HG03159 (cell line): ENCODE measurements around the gene ANKRD6.

ENCODE experiments used
- ATAC-seq: cut with Tn5 transposase; IDR thresholded peaks from one replicate; pipeline ENCODE4 v1.9.1; 2021; ENCODE audit warnings: mild to moderate bottlenecking, moderate library complexity; ENCODE audit not compliant: unreplicated experiment

Gene ANKRD6

DNA sequence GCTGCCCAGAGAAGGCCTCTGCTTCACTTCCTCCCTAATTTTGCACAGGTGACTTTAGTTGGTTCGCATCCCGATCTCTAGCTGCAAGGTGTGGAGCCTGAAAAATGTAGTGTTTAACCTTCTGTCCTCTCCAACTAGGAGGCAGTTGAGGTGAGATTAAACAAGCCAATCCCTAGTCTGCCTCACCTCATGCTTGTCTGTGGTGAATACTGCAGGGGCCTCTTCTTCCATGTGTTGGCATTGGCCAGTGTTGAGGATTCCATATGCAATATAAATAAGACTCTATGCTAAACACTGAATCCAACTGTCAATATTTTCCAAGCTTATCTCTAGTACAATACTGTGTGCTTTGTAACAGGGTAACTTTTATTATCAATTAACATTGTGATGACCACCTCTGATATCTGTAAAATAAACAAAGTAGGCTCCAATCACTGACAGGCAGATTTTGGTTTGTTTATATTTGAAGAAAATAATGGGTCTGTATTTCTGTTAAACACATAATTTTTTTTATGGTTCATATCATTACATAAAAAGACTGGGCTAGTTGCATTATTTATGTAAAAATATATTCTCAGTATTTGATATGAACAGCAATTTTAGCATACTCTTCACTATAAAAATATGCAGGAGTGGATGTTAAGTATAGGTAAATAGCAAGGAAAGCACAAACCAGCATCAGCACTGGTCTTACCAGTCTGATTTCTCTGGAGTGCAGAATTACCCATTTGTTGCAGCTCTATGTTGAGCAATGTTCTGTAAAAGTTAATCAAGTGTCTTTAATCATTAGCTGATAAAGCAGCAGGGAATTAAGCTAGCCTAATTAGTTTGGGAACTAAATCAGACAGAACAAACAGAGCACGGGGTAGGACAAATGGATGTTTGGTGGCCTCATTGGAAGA is 74.0 kb downstream of the ANKRD6 start:
- no peak for ATAC-seq

DNA sequence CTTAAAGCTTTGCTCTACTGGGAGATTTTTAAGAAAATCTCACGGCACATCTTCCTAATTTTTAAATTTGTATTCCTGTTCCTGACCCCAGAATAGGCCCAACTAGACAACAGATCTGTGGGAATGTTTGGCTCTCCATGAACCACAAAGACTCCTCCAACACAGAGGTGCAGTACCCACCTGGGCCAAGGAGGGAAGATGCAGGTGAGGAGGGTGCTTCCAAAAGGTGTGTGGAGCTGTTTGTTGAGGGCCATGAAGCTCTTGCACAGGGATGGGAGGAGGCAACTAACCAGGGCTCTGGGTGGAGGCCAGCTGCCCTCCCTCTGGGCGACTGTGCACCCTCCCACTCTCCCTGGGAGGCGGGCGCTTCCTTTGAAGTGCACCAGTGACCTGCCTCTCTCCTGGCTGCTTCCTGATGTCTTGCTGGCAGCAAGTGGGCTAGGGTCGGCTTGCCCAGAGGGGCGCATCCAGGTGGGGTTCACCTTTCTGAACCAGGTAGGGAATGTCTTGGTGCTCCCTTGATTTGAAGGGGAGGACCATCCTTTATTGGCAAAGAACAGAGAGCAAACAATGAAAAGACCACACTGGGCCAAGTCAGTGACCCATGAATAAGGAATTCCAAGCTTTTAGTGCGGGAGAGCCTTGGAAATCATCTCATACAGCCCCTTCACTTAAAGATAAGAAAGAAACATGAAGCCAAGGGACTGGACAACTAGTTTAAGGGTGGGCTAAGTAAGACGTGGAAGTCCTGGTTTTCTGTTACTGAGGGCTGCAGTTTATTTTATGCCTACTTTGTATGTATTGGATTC is 76.0 kb downstream of the ANKRD6 start:
- no peak for ATAC-seq

DNA sequence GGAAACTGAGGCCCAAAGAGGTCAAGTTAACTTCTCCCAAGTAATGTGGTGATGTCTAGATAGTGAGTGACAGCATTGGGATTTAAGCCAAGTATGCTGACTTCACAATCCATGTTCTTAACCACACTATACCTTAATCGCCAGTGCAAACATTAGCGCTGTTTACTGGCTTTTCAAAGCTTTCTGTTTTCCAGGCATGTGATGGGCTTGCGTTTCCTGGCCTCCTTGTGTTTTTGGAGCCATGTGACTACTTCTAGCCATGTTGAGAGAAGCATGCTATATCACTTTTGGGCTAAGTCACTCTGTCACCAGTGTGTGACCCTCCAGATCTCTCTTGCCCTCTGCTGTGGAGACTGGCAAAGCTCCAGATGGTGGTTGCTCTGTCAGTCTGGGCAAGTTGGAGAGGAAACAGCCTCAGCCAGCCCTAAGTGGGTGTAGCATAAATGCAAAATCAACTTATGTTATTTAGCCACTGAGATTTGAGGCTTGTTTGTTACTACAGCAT is 76.9 kb downstream of the ANKRD6 start:
- no peak for ATAC-seq

DNA sequence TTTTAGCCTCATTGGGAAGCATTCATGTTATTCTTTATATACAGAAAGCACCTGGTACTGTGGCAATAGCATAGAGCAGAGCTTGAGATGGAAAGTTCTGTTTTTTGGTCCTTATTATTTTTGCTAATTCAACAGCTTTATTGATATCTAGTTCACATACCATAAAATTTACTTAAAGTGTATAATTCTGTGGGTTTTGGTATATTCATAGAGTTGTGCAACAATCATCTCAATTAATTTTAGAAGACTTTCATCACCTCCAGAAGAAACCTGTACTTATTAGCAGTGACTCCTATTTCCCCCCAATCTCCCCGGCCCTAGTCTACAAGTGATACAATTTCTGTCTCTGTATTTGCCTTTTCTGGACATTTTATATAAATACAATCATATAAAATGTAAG is 77.4 kb downstream of the ANKRD6 start:
- no peak for ATAC-seq

DNA sequence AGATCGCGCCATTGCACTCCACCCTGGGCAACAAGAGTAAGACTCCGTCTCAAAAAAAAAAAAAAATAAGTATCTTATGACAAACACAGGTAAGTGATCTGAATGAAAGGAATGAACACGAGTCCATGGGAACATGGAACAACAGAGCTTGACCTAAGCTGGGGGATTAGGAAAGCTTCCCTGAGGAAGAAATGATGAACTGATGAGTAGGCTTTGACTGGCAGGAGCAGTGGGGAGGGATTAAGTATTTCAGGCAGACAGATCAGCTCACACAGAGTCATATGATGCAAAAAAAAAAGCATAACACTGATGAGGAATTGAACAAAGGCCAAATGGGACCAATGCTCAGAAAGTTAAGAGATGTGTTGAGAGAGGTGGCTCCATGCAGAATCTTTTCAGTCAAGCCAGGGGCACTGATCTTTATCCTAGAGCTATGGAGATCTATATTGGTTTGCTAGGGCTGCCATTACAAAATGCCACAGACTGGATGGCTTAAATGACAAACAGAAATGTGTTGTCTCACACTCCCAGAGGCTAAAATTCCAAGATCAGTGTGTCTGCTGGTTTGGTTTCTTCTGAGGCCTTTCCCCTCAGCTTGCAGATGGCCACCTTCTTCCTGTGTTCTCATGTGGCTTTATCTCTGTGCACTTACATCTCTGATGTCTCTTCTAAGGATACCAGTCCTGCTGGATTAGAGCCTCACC is 85.6 kb downstream of the ANKRD6 start:
- no peak for ATAC-seq

DNA sequence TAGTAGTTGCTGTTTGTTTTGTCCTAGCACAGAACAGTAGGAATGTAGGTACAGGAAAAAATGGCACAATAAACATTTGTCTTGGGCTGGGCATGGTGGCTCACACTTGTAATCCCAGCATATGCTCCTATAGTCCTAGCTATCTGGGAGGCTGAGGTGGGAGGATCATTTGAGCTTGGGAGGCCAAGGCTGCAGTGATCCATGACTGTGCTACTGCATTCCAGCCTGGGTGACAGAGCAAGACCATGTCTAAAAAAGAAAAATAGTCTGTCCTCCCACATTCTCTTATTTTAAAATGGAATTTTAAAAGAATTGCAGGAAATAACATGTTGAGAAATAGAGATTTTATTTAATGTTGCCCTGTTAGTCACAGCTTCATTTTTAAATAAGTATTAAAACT is 87.8 kb downstream of the ANKRD6 start:
- no peak for ATAC-seq

DNA sequence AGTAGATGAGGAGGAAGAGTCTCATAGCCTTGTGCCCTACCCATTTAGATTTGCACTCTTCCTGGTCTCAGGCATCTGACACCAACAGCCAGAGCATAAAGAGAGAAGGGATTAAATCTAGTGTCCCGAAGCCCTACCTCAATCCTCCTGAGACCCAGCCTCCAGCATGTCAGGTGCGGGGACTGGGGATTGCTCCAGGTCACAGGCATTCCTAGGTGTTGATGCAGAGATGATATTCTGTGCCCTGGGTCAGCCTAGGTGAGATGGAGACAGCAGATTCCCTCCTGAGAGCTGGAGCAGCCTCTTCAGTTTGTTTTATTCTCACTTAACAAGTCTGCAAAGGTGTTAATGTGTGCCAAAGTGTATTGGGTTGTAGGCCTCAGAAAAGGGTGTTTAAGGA is 89.8 kb downstream of the ANKRD6 start:
- no peak for ATAC-seq

DNA sequence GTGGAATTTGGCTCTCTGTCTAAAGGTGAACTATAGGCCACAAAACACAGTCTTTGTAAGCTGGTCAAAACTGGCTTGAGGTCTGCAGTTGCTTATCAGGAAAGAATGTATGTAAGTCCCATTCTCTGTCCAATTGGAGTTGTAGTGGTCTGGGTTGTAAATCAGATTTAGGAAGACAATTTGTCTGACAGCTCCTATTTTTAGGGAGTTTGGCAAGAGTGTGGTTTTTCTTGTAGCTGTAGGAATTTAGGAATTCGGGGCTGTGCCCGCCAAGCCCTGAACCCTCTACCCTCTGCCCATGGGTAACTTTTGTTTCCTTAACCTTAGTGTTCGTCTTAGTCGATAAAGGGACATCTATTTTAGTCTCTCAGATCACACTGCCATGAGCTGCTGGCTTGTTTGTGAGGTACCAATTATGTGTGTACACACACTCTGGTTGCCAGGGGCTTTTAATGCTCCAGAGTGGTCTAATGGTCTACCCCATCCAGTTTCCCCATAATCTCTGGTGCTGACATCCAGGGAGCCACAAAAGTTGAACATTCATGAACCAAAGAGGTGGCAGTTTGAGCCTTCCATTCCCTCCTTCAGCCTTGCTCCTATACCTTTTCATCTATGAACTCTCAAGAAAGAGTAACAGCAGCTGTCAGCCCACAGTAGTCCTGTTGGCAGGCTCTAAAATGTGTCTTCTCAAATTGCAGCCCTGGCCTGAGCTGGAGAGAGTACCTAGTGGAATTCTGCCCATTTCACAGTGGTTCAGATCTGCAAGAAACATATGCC is 93.0 kb downstream of the ANKRD6 start:
- no peak for ATAC-seq

DNA sequence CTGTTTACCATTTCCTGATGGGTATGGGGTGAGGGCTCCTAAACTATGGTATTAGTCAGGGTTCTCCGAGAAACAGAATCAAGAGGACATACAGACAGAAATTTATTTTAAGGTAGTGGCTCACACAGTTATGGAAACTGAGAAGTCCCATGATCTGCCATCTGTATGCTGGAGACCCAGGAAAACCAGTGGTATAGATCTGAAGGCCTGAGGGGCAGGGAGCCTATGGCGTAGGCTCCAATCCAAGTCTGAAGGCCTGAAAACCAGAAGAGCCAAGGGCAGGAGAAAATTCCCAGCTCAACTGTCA is 93.6 kb downstream of the ANKRD6 start:
- ATAC-seq, result no peak

DNA sequence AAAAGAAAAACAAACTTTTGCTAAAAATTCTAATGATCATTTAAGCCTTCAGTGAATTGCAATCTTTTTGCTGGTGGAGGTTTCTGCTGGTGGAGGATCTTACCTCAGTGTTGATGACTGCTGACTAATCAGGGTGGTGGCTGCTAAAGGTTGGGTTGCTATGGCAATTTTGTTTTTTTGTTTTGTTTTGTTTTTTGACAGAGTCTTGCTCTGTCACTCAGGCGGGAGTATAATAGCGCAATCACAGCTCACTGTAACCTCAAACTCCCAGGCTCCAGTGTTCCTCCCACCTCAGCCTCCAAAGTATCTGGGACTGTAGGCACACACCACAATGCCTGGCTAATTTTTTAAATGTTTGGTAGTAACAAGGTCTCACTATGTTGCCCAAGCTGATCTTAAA is 94.7 kb downstream of the ANKRD6 start:
- ATAC-seq, result no peak

DNA sequence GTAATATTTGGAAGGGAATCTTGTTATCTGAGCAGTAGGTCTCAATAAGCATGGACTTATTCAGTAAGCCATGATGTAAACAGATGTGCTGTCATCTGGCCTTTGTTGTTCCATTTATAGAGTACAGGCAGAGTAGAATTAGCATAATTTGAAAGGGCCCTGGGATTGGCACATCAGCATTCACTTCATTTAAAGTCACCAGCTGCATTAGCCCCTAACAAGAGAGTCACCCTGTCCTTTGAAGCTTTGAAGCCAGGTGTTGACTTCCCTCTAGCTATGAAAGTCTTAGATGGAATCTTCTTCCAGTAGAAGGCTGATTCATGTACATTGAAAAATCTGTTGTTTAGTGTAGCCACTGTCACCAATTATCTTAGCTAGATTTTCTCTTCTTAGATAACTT is 95.9 kb downstream of the ANKRD6 start:
- no peak for ATAC-seq

DNA sequence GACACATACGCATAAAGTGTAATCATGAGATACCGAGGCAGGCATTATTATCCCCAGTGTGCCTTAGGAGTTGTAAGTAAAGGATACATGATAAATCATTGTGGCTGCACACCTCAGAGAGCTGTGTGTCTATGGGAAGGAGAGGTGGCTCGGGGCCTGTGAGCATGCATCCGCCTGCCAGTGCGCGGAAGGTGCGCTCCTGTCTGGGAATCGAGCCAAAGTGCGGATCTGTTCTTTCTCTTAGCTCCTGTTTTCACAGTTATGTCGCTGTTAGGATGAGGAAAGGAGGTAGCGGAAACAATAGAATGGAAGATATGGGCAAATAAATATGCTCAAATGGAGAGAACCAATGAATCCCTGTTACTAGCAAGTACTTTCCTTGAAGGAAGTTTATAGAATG is 98.0 kb downstream of the ANKRD6 start:
- ATAC-seq, result no peak

DNA sequence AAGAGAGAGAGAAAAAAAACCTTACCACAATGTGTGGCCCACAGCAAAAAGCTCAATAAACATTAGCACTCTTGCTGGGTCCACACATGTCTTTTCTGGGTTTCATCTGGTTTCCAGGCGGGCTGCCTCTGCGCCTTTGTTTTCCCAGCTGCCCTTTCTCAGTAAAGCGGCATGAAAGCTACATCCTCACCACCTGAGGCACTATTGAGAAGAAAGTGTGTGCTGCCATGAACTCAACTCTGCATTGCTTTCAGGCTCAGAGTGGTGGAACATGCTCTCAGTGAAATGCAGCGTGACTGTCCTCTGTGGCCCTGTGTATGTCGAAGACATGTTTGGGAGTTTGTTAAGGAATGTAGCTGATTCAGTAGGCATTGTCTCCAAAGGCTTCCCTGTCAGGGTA is 103.3 kb downstream of the ANKRD6 start:
- no peak for ATAC-seq

DNA sequence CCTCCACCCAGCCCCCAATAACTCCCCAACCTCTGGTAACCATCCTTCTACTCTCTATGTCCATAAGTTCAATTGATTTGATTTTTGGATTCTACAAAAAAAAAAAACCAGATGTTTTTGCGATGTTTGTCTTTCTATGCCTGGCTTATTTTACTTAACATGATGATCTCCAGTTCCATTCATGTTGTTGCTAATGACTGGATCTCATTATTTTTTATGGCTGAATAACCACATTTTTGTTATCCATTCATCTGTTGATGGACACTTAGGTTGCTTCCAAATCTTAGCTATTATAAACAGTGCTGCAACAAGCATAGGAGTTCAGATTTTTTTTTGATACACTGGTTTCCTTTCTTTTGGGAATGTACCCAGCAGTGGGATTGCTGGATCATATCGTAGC is 106.8 kb downstream of the ANKRD6 start:
- ATAC-seq, result no peak

DNA sequence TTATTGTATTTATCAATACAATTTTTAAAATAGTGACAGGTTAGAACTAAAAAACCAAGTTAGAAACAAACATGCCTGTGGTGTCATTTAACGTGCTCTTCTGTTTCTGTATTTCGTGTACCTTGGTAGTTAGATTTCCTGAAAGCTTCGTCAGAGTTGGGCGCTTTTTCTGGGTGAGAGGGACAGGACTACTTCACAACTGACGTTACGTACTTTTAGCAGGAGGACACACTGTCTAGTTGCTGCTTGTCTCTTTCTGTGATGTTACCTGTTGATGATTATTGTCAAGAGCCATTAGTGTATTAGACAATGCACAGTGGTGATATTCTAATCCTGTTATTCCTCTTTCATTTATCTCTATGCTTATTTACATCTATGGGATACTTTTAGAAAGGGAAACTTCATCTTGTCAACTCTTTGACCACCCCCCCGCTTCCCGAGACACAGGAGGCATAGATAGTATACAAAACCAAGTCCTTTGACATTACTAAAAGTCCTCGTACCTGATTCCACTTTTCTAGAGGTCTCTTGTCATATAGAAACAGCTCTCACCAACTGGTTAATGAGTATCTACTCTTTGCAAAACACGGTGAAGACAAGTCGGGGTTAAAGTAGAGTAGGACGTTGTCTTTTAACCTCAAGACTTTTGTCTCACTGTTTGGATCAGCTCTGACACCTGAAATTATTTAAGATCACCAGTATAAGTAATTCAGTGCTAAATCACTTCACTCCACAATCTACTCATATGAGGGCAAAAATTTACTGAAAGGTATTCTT is 109.3 kb downstream of the ANKRD6 start:
- ATAC-seq, result peak; percentile 84

DNA sequence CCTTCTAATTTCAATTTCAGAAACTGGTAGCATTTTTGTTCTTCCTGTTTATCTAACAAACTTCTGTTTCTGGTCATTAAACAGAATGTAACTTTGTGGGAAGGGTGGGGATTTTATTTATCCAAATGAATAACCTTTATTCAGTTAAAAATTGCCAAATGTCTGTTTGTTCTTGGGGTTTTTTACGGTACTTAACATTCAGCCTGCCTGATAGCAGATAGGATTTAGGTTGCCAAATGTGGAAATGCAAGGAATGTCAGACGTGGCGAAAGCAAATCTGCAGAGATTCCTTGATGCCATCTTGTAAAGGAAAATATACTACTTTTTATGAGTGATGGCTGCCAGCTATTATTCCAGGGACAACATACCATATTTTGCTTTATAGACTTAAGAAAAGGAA is 109.9 kb downstream of the ANKRD6 start:
- ATAC-seq, result no peak

DNA sequence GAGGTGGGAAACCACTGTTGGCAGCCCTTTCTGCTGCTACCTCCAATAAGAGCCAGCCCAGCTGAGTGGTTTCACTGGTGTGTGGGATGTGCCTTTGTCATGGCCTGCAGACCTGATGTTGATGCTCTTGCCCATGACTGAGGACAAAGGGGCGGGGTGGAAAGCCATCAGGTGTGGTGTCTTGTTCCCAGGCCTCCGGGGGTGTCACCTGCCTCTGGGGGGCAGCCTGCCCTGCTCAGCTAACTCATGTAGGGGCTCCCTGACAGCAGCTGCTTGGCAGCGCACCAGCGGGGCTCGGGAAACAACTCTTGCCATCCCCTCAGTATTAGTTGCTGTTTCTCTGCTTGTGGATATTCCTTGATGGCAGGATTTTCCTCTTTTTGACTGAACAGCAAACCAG is 114.3 kb downstream of the ANKRD6 start:
- no peak for ATAC-seq

DNA sequence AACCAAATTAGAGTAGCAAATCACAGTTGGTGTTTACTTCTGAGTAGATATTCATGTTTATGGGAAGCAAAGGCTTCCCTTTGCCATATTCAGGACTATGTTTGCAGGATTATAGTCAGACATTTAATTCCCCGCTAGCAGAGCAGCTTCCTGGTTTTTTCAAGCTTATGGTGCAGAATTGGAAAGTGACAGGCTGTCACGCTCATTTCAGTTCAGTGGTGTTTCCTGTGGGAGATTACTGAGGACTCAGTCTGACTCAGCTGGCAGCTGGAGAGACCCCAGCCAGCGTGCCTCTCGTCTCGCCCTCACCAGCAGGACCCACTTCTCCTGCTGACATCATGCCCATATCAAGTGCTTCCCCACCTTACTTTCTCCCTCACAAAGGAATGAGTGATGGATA is 120.5 kb downstream of the ANKRD6 start:
- ATAC-seq, result no peak

DNA sequence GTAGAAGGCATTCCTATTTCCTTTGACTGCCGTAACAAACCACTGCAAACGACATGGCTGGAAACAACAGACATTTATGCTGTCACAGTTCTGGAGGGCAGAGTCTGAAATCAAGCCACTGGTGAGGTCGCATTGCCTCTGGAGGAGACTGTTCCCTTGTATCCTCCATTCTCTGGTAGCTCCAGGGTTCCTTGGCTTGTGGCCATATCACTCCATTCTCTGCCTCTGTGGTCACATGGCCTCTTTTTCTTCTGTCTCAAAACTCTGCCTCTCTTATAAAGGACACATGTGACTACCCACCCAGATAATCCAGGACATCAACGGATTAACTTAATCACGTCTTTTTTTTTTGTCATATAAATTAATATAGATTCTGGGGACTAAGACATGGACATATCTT is 121.2 kb downstream of the ANKRD6 start:
- no peak for ATAC-seq

DNA sequence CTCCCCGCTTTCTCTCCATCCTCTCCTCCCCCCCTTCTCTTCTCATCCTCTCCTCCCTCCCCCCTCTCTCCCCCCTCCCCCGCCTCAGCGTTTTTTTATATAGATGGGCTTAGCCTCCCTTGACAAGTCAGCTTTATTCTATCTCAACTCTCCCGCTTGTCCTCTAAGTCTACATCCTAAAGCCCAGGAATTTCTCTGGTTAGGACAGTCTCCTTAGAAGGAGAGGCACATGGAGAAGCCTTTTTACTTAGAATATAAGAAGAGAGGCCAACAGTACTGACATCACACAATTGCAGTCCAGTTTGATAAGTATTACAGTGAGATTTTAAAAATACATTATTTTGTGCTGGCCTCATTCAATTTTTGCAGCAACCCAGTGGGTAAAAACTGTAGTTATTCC is 122.1 kb downstream of the ANKRD6 start:
- ATAC-seq, result no peak
